GM23338 (cell line): ENCODE data around the gene UBA5. TPM values are rescaled to one million over a fixed set of nuclear protein-coding genes. Genes with fewer than 3 reads are reported as not detected.

Experiments
- ATAC-seq: fragments of 200-7000 bp; cut with Tn5 transposase; 3 replicates; pipeline ENCODE4 v1.9.1; 2020
- DNase-seq: peaks from one replicate; pipeline ENCODE4 v3.0.0-alpha.2; 2015; ENCODE audit warnings: low spot score
- H2AFZ ChIP-seq: fragments of 200-600 bp; sonication (generic); 2 replicates; pipeline ENCODE4 v1.8.0; 2016; ENCODE audit warnings: antibody characterized with exemption, mild to moderate bottlenecking, moderate library complexity
- H3F3A ChIP-seq: fragments of 200-600 bp; sonication (generic); replicated peaks from 2 replicates; pipeline ENCODE4 v1.8.0; 2017; ENCODE audit warnings: antibody characterized with exemption, mixed run types, low read depth
- H3K27ac ChIP-seq: fragments of 200-600 bp; sonication (generic); 2 replicates; pipeline ENCODE4 v1.6.1; 2016; ENCODE audit warnings: low read depth
- H3K27me3 ChIP-seq: fragments of 200-600 bp; sonication (generic); 2 replicates; pipeline ENCODE4 v1.8.0; 2016; ENCODE audit warnings: mild to moderate bottlenecking, mixed run types, moderate library complexity; ENCODE audit not compliant: insufficient read depth
- H3K36me3 ChIP-seq: fragments of 200-600 bp; sonication (generic); 2 replicates; pipeline ENCODE4 v1.8.0; 2016; ENCODE audit warnings: mild to moderate bottlenecking; ENCODE audit not compliant: insufficient read depth
- H3K4me1 ChIP-seq: fragments of 200-600 bp; sonication (generic); 2 replicates; pipeline ENCODE4 v1.8.0; 2016; ENCODE audit warnings: mild to moderate bottlenecking, moderate library complexity; ENCODE audit not compliant: insufficient read depth
- H3K4me2 ChIP-seq: fragments of 200-600 bp; sonication (generic); 2 replicates; pipeline ENCODE4 v1.7.1; 2017; ENCODE audit warnings: mixed run types
- H3K4me3 ChIP-seq: fragments of 200-600 bp; sonication (generic); 2 replicates; pipeline ENCODE4 v1.6.1; 2016; ENCODE audit warnings: mixed run types
- H3K79me2 ChIP-seq: fragments of 200-600 bp; sonication (generic); replicated peaks from 2 replicates; pipeline ENCODE4 v1.8.0; 2017; ENCODE audit warnings: mild to moderate bottlenecking; ENCODE audit not compliant: insufficient read depth
- H3K9me2 ChIP-seq: fragments of 200-600 bp; sonication (generic); 2 replicates; pipeline ENCODE4 v1.8.0; 2017; ENCODE audit not compliant: insufficient read depth
- H4K20me1 ChIP-seq: fragments of 200-600 bp; sonication (generic); replicated peaks from 2 replicates; pipeline ENCODE4 v1.8.0; 2017; ENCODE audit warnings: mild to moderate bottlenecking; ENCODE audit not compliant: insufficient read depth
- H3K27ac Mint-ChIP-seq: 2 replicates; pipeline ENCODE4 v1.8.0; 2020; ENCODE audit warnings: inconsistent platforms, mild to moderate bottlenecking, moderate library complexity, mixed read lengths
- H3K27me3 Mint-ChIP-seq: 3 replicates; pipeline ENCODE4 v1.8.0; 2022; ENCODE audit warnings: low read depth, mild to moderate bottlenecking, moderate library complexity, mixed read lengths, inconsistent platforms; ENCODE audit not compliant: insufficient read depth, poor library complexity
- H3K36me3 Mint-ChIP-seq: 3 replicates; pipeline ENCODE4 v1.8.0; 2021; ENCODE audit warnings: low read depth, mild to moderate bottlenecking, inconsistent platforms, moderate library complexity, mixed read lengths
- H3K4me1 Mint-ChIP-seq: 3 replicates; pipeline ENCODE4 v1.8.0; 2020; ENCODE audit warnings: mild to moderate bottlenecking, inconsistent platforms, mixed read lengths
- H3K4me3 Mint-ChIP-seq: 3 replicates; pipeline ENCODE4 v1.8.0; 2021; ENCODE audit warnings: moderate library complexity, mild to moderate bottlenecking, inconsistent platforms, mixed read lengths
- H3K9me3 Mint-ChIP-seq: 3 replicates; pipeline ENCODE4 v1.8.0; 2020; ENCODE audit warnings: moderate library complexity, mild to moderate bottlenecking, inconsistent platforms, mixed read lengths
- CTCF ChIP-seq, 2 experiments: fragments of 200-600 bp in 1 of 2; sonication (generic) in 1 of 2; conservative IDR thresholded peaks; 2 replicates each; pipeline versions ENCODE4 v1.5.1 to v1.6.1; 2016 to 2017; ENCODE audit warnings: antibody characterized with exemption in 2 of 2, low read depth in 2 of 2, mild to moderate bottlenecking in 2 of 2, moderate library complexity in 1 of 2
- ETS1 ChIP-seq: IDR thresholded peaks from 2 replicates; pipeline ENCODE4 v1.6.1; 2016; ENCODE audit warnings: antibody characterized with exemption
- EZH2phosphoT487 ChIP-seq: fragments of 200-600 bp; sonication (generic); IDR thresholded peaks from one replicate; pipeline ENCODE4 v1.8.1; 2018; ENCODE audit warnings: antibody characterized with exemption; ENCODE audit not compliant: unreplicated experiment
- NANOG ChIP-seq: IDR thresholded peaks from 2 replicates; pipeline ENCODE4 v1.6.1; 2016; ENCODE audit warnings: antibody characterized with exemption, borderline replicate concordance
- POLR2AphosphoS5 ChIP-seq: IDR thresholded peaks from 2 replicates; pipeline ENCODE4 v1.6.1; 2016; ENCODE audit warnings: antibody characterized with exemption, low read depth
- REST ChIP-seq: IDR thresholded peaks from one replicate; pipeline ENCODE4 v1.6.1; 2018; ENCODE audit warnings: antibody characterized with exemption; ENCODE audit not compliant: unreplicated experiment
- STAT1 ChIP-seq: IDR thresholded peaks from one replicate; pipeline ENCODE4 v1.6.1; 2016; ENCODE audit warnings: antibody characterized with exemption; ENCODE audit not compliant: unreplicated experiment
- ZNF114 ChIP-seq: fragments of 250-450 bp; sonication (Bioruptor Pico); IDR thresholded peaks from 2 replicates; pipeline ENCODE4 v1.5.0; 2020; ENCODE audit warnings: mild to moderate bottlenecking, moderate library complexity
- ZNF331 ChIP-seq: fragments of 250-450 bp; sonication (Bioruptor Pico); IDR thresholded peaks from 2 replicates; pipeline ENCODE4 v1.5.0; 2020; ENCODE audit warnings: low read depth, mild to moderate bottlenecking, moderate library complexity
- polyA plus RNA-seq: library from polyadenylated mRNA; unstranded; fragments of >200 nt; fragmentation: Nextera tagmentation; extraction: Ambion mirVana; gene quantifications from 2 replicates; pipeline ENCODE4 v1.2.1, GENCODE V29; 2016
- total RNA-seq: library from RNA; depleted of rRNA; stranded (reverse); fragments of >200 nt; shearing (Covaris generic); gene quantifications from 2 replicates; pipeline ENCODE4 v1.2.3, GENCODE V29; 2014

The UBA5 gene
- total and polyA plus RNA-seq, 2 experiments from 2014 or later = 22.8 to 51.5 TPM

GRCh38 chr3:132629928-132630327 lies 30.2 kb upstream of the UBA5 start (continued):
- TF ChIP-seq NANOG (no peak), STAT1 (no peak), REST (no peak)

DNA sequence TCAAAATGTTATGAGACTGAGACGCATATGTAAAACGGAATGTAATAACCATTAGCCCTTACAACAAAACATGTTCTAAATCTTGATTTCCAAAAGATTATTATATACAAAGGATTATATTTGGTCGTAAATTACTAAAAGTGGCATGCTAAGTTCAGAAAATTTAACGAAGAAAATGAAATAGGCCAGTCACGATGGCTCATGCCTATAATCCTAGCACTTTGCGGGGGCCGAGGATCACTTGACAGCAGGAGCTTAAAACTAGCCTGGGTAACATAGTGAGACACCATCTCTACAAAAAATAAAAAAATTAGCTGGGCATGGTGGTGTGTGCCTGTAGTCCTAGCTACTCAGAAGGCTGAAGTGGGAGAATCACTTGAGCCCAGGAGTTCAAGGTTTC lies 29.5 kb upstream of the UBA5 start:
- Histone ChIP-seq H4K20me1 (no peaks in the 10 kb centered on the region), H3K4me2 (no peak overlapping the region), H3K79me2 (no peaks in the 10 kb centered on the region), H3K4me3 (no peak overlapping the region), H3K4me1 (peaks cover 9% of the 10 kb centered on the region), H2AFZ (no peak overlapping the region), H3K36me3 (no peaks in the 10 kb centered on the region), H3K27ac (no peak overlapping the region), H3K9me2 (no peaks in the 10 kb centered on the region), H3K27me3 (no peaks in the 10 kb centered on the region), H3F3A (no peaks in the 10 kb centered on the region)
- ATAC-seq (no peak), DNase-seq (no peak)
- Mint-ChIP-seq H3K9me3 (no peaks in the 10 kb centered on the region), H3K4me1 (peaks cover 14% of the 10 kb centered on the region; the same call in 2 of the 3 replicates), H3K27ac (no peak overlapping the region), H3K36me3 (no peaks in the 10 kb centered on the region; the same call in 2 of the 3 replicates), H3K27me3 (no peaks in the 10 kb centered on the region), H3K4me3 (no peak overlapping the region)
- no peak for TF ChIP-seq ZNF331
- TF ChIP-seq POLR2AphosphoS5 = no peak
- TF ChIP-seq STAT1 = no peak
- no peak for TF ChIP-seq CTCF (conservative IDR thresholded peaks at IDR 0.05; ENCODE audit: low read depth in 2 of 2)

DNA sequence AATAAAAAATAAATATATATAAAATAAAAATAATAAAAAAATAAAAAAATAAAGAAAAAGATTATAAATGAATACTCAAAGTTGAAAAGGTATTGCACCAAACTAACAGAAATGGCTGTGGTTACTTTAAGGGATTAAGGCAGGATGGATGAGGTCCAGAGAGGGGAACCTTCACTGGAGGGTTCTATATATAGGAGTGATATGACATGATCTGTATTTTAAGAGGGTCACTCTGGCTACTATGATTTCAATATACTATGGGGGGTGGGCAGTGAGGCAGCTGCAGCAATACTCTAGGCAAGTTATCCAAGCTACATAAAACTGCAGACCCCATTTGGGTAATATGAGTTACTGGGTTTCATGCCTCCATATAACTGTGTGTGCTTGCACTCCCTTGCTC lies 25.1 kb upstream of the UBA5 start:
- Mint-ChIP-seq H3K4me1 (no peaks in the 10 kb centered on the region), H3K4me3 (no peak overlapping the region), H3K27ac (no peak overlapping the region), H3K27me3 (no peaks in the 10 kb centered on the region), H3K9me3 (no peaks in the 10 kb centered on the region), H3K36me3 (no peaks in the 10 kb centered on the region)
- H3K79me2 ChIP-seq = no peaks in the 10 kb centered on the region
- DNase-seq = no peak
- no peak overlapping the region for H3K27ac ChIP-seq
- H4K20me1 ChIP-seq = no peaks in the 10 kb centered on the region
- no peaks in the 10 kb centered on the region for H3K9me2 ChIP-seq
- H3F3A ChIP-seq = no peaks in the 10 kb centered on the region
- no peak overlapping the region for H2AFZ ChIP-seq
- no peaks in the 10 kb centered on the region for H3K36me3 ChIP-seq
- H3K4me3 ChIP-seq = no peak overlapping the region
- no peak overlapping the region for H3K4me2 ChIP-seq
- H3K27me3 ChIP-seq = no peaks in the 10 kb centered on the region
- no peak for ATAC-seq
- no peaks in the 10 kb centered on the region for H3K4me1 ChIP-seq
- TF ChIP-seq ETS1 (no peak), STAT1 (no peak), EZH2phosphoT487 (no peak), ZNF114 (CRISPR knock-in tag) (no peak), REST (no peak), CTCF (conservative IDR thresholded peaks at IDR 0.05; ENCODE audit: low read depth in 2 of 2) (no peak)
